EL (cell line): ENCODE measurements around the gene GSE1.
A peak's percentile ranks its signal among the peaks of the same experiment; 100 is the strongest.

Experiments used
- DNase-seq: peaks from one replicate; pipeline ENCODE4 v3.0.0-alpha.2; 2016

The GSE1 gene

GRCh38 chr16:85574672-85575475 is 38.2 kb upstream of the GSE1 start:
- no peak for DNase-seq

- DNase-seq: no peak
Measured at GRCh38 chr16:85575920-85576319, 37.2 kb upstream of the GSE1 start.

GRCh38 chr16:85576944-85577343 is 36.2 kb upstream of the GSE1 start:
- DNase-seq: no peak

- DNase-seq: no peak
Measured at GRCh38 chr16:85577899-85578598, 35.1 kb upstream of the GSE1 start.

GRCh38 chr16:85578599-85578948 is 34.5 kb upstream of the GSE1 start:
- DNase-seq: no peak

- no peak for DNase-seq
Measured at GRCh38 chr16:85579191-85579590, 33.9 kb upstream of the GSE1 start.

- no peak for DNase-seq
Measured at GRCh38 chr16:85579923-85580580, 33.1 kb upstream of the GSE1 start.

GRCh38 chr16:85580684-85581083 is 32.4 kb upstream of the GSE1 start:
- no peak for DNase-seq

- DNase-seq: no peak
Measured at GRCh38 chr16:85582229-85582991, 30.7 kb upstream of the GSE1 start.

GRCh38 chr16:85583491-85584181 is 29.5 kb upstream of the GSE1 start:
- DNase-seq: peak; percentile 79

- no peak for DNase-seq
Measured at GRCh38 chr16:85584267-85584666, 28.9 kb upstream of the GSE1 start.

- no peak for DNase-seq
Measured at GRCh38 chr16:85584819-85585282, 28.3 kb upstream of the GSE1 start.

GRCh38 chr16:85585711-85586110 is 27.4 kb upstream of the GSE1 start:
- DNase-seq: no peak

- no peak for DNase-seq
Measured at GRCh38 chr16:85586380-85587104, 26.6 kb upstream of the GSE1 start.

- no peak for DNase-seq
Measured at GRCh38 chr16:85587762-85588556, 25.2 kb upstream of the GSE1 start.

GRCh38 chr16:85588562-85589503 is 24.3 kb upstream of the GSE1 start:
- no peak for DNase-seq

GRCh38 chr16:85589688-85590505 is 23.2 kb upstream of the GSE1 start:
- DNase-seq: no peak

- no peak for DNase-seq
Measured at GRCh38 chr16:85590506-85590832, 22.7 kb upstream of the GSE1 start.

GRCh38 chr16:85591381-85591780 is 21.7 kb upstream of the GSE1 start:
- no peak for DNase-seq
